SK-MEL-5 (cell line): Measurements from ENCODE around the gene ABL2. TPM values are rescaled to one million over a fixed set of nuclear protein-coding genes. Genes with fewer than 3 reads are reported as not detected.

Source experiments
- DNase-seq: peaks from one replicate; pipeline ENCODE4 v3.0.0-alpha.2; 2016; ENCODE audit warnings: low read depth, low spot score
- in situ Hi-C: cut with HindIII; loops from 2 replicates; pipeline ENCODE4 v1.10.0; 2016; ENCODE audit warnings: low sequenced_read_pairs, high pct_unique_total_duplicates, low pct_unique_long_range_greater_than_20kb
- total RNA-seq: library from RNA; depleted of rRNA; stranded (reverse); fragments of >200 nt; shearing (Covaris generic); gene quantifications from 2 replicates; pipeline ENCODE4 v1.2.3, GENCODE V29; 2014

Gene ABL2
- total RNA-seq, 1 experiment from 2014 or later = 61.3 TPM

GRCh38 chr1:179091691-179092165, 137.7 kb downstream of the ABL2 start:
- no peak for DNase-seq
- in situ Hi-C loops = no loop called here

- DNase-seq = no peak
- in situ Hi-C loops = no loop called here
These were observed 138.6 kb downstream of the ABL2 start for GRCh38 chr1:179090923-179091322.

GRCh38 chr1:179090522-179090921, 139.0 kb downstream of the ABL2 start:
- DNase-seq = no peak
- in situ Hi-C loops = no loop called here

GRCh38 chr1:179089827-179090482, 139.5 kb downstream of the ABL2 start:
- DNase-seq = no peak
- in situ Hi-C loops = no loop called here

GRCh38 chr1:179087665-179088064, 141.8 kb downstream of the ABL2 start:
- no peak for DNase-seq
- in situ Hi-C loops = no loop called here

GRCh38 chr1:179083533-179083932, 145.9 kb downstream of the ABL2 start:
- in situ Hi-C loops = no loop called here
- DNase-seq = no peak

- DNase-seq = no peak
- in situ Hi-C loops = no loop called here
These were observed 146.5 kb downstream of the ABL2 start for GRCh38 chr1:179082999-179083335.

- in situ Hi-C loops = no loop called here
- DNase-seq = no peak
These were observed 147.0 kb downstream of the ABL2 start for GRCh38 chr1:179082333-179082998.

- in situ Hi-C loops = no loop called here
- DNase-seq = peak; percentile 59
These were observed 147.7 kb downstream of the ABL2 start, which contains the start of gene TOR3A for GRCh38 chr1:179081687-179082332. TOR3A (plus strand) TSS chr1:179082070; CDS start chr1:179082129, 59 bp downstream.

GRCh38 chr1:179080866-179081686, 148.4 kb downstream of the ABL2 start:
- DNase-seq = no peak
- in situ Hi-C loops = no loop called here

GRCh38 chr1:179079113-179079761, 150.2 kb downstream of the ABL2 start:
- in situ Hi-C loops = no loop called here
- peak; percentile 88 for DNase-seq

- in situ Hi-C loops = no loop called here
- no peak for DNase-seq
These were observed 152.1 kb downstream of the ABL2 start for GRCh38 chr1:179077396-179077795.

GRCh38 chr1:179066471-179066870, 163.0 kb downstream of the ABL2 start:
- in situ Hi-C loops = no loop called here
- DNase-seq = no peak

- DNase-seq = no peak
- in situ Hi-C loops = no loop called here
These were observed 167.9 kb downstream of the ABL2 start for GRCh38 chr1:179061360-179062282.

GRCh38 chr1:179058487-179059483, 170.7 kb downstream of the ABL2 start:
- in situ Hi-C loops = no loop called here
- DNase-seq = no peak
